Astrocyte of the hippocampus (primary cell): ENCODE data around the gene LGALS8.

Experiments
- DNase-seq: peaks from one replicate; pipeline ENCODE4 v3.0.0; 2011; ENCODE audit warnings: low read depth, low spot score

The LGALS8 gene

DNA sequence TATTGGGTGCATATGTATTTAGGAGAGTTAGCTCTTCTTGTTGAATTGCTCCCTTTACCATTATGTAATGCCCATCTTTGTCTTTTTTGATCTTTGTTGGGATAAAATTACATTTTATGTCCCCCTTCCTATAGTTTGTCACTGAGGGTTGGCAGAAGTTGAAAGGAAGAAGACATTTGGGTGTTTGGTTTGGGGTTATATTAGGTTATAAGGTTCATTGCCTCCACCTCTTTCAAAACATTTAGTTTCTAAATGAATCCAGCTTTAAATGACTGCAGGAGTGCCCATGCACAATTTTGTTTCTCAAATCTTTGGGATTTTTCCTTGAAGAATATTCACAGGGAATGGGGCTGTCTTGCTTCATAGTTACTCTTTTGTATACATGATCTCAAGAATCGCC lies 14.6 kb upstream of the LGALS8 start:
- no peak for DNase-seq

DNA sequence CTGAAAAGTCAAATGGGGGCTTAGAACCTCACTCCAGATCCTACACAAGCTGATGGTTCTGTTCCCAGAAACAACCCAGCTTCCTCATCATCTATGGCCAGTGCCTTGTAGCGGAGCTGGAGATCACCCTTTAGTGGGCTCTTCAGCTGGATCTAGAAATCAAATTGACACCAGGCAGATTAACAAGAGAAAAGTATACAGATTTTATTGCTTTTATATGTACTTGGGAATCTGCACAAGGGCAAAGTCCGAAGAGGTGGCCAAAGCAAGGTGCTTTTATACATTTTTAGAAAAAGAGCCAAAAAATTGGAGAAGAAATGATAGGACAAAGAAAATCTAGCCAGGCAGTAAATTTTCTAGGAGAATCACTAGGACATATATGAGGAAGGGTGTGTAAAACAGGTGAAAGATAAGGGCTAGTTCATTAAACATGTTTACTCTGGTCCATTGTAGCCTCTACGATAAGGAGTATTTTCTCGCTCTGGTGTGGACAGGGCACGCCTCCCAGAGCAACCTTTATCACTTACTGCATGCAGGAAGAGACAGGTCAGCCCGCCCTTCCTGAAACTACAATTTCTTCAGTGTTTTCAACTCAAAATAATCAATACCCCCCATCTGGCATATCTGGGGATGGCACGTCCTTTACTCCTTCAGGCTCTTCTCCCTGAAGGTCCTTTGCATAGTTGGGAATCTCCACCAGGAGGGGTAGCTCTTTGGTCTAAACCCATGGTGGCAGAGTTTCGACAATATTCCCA lies 14.0 kb upstream of the LGALS8 start:
- DNase-seq: no peak

DNA sequence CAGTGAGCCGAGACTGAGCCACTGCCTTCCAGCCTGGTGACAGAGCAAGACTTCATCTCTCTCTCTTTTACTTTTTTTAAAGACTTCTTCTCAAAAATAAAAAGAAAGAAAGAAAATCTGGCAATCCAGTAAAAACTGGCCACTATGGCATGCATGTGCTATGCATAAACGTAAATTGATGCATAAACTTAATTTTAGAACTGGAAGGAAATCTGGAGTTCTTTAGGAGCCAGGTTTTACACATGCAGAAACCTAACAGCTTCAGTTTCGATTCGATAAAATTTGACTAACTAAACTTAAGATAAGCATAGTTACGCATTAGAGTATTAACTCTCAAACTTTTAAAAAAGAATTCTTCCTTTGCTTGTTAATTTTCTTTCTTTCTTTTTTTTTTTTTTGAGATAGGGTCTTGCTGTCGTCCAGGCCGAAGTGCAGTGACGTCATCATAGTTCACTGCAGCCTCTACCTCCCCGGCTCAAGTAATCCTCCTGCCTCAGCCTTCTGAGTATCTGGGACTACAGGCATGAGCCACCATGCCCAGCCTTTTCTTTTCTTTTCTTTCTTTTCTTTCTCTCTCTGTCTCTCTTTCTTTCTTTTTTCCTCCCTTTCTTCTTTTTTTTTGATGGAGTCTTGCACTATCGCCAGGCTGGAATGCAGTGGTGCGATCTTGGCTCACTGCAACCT lies 11.9 kb upstream of the LGALS8 start:
- no peak for DNase-seq

DNA sequence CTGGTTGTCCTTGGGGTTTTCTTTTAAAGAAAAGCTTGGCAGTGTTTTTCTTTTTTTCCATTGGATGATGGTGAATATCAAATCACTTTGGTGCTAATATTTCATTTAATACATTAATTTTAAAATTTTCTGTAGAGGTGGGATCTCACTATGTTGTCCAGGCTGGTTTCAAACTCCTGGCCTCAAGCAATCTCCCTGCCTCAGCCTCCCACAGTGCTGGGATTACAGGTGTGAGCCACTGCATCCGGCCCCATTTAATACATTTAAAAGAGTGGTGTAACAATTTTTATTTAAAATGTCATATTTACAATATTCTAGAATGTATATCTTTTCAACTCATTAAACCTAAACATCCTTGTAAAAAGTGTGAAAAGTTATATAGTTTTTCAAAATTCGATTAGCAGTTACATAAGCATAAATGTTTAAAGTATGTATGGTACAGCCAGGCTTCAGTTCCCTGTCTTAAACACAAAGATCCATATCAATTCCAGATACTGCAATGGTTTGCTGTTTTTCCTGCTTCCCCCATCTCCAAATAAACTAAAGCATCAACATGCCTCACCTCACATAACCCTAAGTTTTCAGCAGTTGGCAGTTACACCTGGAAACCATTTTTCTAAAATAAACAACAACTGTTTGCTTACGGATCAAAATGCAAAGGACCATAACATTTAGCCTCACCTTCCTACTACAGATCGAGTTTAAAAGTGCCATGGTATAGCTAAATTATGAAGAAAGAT lies 8.9 kb upstream of the LGALS8 start:
- DNase-seq: no peak

DNA sequence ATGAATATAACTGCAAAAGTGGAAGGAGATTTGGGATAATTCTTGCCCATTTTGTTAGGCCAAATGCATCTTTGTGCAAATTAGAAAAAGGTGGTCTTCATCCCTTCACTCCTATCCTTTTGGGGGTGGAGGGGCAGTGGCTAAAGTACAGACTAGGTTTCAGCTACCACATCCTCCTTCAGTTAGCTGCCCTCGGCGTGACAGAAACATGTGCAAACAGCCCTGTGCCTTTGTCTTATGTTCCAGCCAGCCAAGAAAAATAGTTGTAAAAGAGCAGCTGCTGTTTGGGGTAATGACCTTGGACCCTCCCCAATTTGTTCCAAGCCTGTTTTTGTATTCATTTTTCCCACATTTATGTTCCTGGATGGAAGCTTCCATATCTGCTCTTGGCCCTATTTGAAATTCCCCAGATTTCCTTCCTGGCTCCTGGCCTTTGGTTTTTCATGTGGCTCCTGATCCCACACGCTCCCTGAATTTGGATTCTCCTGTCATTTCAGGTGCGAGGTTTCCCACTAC lies 8.3 kb upstream of the LGALS8 start:
- no peak for DNase-seq

DNA sequence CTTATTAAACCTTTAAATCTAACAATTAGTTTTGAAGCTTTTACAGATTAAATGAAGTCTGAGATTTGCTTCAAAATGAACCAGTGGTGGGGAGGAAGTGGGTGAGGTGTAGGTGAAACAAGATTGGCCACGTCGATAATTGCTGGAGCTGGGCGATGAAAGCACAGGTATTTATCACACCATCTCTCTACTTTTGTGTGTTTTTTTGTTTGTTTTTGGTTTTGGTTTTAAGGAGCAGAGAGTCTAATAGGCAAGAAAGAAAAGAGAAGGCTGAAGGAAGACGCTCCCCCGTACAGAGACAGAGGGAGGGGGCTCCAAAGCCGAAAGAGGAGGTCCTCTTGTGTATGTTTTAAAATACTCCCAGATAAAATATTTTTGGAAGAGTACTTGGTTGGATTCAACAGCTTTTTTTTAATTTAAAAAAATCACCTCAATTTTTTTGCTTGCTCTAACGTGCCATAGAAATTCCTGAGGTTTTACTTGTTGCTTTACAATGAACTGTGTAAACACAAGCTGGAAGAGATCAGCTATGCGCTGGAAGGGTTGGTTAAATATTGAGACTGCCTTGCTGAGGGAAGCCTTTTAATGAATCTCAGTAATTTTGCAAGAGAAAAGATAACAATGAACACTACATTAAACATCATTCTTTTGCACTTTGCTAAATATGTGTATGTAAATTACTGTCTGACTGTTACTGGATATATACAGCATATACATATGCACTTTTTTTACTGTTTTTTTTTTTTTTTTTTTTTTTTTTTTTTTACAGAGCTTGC lies 6.7 kb upstream of the LGALS8 start:
- DNase-seq: peak; percentile 80

DNA sequence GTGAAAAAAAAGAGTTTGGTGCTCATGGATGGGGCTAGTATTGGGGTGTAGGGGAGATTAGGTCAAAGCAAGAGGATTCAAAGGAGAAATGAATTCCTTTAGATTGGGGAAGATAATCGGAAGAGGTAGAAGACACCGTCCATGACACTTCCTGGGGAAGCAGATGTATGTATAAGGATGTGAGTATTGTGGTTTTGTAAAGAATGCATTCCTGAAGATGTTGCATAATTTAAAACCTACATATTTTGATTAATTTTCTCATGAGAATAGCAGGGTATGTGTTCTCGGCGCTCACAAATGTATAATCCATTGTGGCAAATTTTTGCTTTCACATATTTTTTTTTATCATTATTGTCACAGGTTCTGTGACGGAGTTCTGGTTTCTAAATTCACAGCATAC lies 5.5 kb upstream of the LGALS8 start:
- no peak for DNase-seq

DNA sequence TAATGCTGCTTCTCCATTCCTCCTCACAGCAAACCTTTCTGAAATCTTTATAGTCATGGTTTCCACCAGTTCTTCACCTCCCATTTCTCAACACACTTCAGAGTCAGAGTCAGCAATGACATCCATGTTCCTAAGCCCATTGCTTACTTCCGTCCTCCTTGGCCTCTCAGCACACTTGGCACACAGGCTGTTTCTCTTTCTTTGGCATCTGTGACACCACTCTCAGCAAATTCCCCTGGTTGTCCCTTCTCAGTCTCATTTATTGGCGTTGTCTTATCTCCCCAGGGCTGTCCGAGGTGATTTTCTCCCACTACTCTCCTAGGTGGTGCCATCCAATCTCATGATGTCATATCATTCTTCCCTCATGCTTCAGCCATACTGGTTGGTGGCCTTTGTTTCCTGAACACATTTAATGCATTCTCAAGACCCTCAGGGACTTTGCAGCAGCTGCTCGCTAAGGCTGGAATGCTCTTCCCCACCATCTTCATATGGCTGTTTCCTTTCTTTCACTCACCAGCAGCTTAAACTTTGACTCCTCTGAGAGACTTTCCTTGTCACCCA lies 3.3 kb upstream of the LGALS8 start:
- no peak for DNase-seq

DNA sequence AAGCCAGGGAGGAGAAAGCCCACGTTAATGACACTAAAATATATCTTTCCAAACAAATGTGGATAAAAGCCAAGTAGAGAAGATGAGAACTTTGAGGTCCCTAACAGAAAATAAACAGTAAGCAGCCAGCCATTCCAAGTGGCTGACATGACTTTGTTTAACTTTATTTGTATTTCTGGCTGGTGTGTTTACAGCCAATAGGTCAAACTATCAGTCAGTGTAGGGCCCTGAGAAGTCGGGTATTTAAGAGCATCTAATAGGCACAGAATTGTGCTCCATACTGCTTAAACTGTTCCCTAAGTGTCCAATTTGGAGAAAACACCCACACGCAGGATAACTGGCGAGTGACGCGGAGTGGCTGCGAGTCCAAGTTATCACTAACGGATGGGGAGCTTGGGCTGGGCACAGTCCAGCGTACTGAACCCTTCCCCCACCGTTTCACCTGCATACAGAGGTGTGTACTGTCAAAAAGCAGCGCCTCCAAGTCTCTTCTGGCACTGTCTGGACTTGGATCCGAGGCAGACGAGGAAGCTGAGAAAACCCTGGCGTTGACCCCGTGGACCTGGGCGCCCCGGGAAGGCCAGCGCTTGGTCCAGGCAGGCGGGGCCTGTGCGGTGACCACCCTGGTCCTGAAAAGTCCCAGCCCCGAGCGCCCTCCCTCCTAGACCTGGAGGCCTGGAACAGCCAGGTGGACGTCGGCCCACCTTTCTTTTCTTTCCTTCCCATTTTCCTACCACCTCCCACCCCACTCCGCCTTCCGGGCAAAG lies 662 bp upstream of the LGALS8 start:
- no peak for DNase-seq

DNA sequence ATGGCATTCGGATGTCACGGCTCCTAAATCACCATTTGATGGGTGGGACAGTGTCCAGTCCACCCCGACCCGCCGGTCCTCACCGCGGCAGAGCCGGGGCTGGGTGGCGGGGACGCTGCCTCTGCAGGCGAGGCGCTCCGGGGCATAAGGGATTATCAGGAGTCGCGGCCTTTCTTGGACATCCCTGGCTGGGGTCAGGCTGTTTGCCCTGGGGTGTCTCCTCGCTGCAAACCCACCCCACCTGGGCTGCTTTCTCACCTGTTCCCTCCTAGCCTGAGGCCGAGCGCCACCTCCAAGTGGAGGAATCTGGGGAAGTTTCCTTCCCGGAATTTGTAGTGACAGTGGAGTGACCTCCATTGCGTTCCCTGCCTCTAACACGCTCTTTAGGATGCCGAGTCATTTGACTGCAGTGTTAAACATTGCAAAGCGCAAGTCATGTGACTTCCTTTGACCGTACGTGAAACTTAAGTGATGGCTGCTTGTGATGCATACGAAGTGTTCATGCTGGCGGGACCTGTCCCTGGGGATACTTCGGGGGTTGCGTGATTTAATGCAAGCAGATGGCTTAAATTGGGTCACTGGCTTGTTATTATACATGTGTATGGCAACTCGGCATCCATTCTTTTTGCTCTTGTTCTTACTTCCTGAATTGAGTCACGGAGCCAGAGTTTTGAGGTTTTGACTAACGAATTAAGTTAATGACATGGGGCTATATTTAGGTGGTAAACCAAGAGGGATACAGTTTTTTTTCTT lies 536 bp downstream of the LGALS8 start:
- DNase-seq: peak; percentile 62

DNA sequence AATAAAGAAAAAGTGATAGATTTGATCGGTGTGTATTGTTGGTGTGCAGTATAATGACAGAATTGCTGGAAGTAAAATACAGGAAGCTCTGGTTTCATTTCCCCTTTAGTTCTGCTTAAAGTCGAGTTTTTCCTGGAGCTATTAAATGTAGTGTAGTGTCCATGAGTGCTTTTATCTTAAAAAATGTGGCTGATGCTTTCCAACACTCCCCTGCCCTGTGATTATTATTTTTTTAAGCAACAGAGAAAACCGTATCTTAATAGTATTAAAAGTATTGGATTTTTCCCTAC lies 1.1 kb downstream of the LGALS8 start:
- no peak for DNase-seq

DNA sequence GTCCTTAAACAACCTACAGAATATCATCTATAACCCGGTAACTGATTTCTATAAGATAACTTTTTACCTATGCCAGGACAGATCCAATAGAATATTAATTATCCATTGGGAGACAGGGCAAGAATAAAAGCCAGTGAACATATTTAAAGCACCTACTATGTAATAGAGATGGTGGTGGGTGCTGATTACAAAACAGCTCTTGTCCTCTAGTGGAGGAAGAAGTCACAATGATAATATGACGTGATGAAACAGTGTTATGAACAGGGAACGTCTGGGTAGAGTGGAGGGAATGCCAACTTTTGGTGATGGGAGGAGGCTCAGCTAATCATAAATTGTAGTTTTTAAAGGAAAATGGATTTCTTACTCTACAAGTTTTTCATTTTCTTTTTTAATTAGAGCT lies 2.3 kb downstream of the LGALS8 start:
- DNase-seq: no peak

DNA sequence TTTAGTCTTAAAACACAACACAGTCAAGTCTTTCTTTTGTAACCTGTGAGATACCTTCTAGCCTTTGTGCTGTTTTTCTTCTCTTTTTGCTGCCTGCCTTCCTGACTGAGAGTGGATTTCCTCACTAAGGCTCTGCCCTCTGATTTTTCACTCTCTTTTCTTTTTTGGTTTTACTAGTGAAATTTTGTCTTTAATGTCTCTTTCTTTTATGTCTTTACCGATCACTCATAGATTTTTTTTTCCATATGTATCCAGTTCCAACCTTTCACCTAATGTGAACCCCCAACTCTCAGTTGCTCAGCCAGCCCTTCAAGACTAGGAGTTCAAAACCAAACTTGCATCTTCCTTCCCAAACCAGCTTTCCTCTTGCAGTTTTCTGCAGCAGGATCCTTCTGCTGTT lies 6.5 kb downstream of the LGALS8 start:
- no peak for DNase-seq

DNA sequence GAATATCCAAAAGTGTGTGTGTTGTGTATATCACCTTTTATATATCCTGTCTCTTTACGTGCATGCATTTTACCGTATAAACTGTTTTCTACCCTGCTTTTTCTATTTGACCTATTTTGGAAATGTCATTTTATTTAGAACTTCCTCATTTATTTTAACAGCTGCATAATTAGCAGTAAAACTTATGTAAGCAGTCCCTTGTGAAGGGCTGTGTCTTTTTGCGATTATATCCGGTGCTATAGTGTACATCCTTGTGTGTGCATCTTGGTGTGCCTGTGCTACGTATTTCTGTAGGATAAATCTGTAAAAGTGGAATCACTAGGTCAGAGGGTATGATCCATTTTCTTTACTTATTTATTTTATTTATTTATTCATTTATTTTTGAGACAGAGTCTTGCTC lies 7.2 kb downstream of the LGALS8 start:
- DNase-seq: no peak

DNA sequence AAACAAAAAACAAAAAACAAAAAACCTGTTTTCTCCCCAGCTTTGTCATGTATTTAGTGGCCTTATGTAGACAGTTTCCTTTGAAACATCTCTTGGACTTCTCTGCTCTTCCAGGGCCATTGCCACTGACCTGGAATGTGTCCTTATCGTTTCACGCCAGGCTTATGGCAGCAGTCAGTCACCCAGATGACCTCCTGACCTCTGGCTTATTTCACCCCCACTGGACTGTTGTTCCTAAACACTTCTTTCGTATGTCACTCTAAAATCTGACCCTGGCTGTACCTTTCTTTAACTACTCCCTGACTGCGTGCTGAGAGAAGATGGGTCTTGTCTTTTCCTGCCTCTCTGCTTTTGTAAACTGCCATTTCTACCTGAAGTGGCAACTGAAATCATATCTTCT lies 9.1 kb downstream of the LGALS8 start:
- no peak for DNase-seq

DNA sequence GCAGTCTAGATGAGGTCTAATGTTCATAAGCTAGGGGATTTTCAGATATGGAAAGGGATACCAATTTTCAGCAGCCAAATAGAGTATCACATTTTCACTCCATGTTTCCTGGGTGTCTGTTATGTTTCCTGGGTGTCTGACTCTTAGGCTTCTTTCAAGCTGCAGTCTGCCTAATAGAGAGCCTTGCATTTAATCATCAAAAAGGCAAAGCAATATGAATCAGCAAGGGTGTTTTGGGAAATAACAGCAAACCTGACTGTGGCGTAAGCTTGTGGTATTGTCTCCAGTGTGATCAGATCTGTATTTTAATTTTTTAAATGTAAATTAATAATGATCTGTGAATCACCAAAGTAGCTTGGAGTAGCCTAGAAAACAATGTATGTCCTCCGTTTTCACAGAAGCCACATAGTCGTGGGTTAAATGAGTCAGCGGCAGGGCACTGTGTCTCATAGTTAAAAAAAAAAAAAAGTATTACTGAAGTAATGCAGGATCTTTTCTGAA lies 10.4 kb downstream of the LGALS8 start:
- DNase-seq: peak; percentile 69

DNA sequence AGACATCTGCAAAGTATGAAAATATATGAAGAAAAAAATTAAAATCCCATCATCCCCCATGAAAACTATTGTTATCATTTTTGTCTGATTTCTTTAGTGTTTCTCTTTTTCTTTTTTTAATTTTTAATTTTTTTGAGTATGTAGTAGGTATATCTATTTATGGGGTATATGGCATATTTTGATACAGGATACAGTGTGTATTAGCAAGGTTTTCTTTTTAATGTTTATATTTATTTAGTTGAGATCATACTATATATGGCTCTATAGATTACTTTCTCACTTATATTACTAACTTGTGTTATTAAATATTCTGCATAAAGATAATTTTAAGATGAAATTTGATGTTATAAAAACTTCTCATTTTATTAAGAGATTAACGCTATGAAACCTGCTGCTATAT lies 11.4 kb downstream of the LGALS8 start:
- DNase-seq: no peak

DNA sequence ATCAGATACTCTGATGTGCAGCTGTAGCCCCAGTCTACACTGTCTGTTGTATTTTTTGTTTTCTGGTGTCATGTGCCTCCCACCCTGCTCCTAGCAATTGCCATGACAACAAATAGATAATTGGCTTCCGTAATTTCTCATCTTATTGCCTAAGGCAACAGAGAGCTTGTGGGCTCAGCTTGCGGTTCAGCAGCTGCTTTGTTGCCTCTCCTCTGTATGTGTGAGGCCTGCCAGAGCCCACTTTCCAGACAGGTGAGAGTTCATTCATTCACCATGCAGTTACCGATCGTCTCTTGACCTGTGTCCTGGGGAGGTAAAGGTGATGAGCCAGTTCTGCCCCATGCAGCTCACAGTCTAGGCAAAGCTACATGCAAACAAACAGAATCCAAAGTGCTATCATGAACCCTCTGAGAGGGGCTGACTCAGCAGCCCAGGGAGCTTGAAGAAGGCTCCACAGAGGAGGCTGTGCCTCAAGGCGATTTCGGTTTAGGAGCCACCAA lies 11.9 kb downstream of the LGALS8 start:
- no peak for DNase-seq

DNA sequence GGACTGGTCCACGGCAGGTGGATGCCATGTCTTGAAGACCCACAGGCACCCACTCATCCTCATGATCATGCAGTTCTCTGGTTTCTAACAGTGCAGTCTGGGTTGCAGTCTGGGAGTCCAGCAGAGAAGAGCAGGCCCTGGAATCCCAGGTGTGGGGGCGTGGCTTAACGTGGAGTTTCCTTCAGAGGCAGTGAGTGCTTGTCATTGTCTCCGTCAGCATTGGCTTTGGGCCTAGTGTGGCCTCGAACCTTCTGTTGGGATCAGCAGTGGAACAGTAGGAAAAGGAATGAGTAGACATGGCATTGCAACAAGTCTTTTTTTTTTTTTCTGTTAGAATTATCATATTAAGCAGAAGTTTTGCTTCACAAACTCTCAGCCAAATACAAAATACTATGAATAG lies 12.8 kb downstream of the LGALS8 start:
- no peak for DNase-seq
